Activated T-cell treated with anti-CD3 and anti-CD28 coated beads, Interleukin-2, amount 50 U/mL, for 72 hours (primary cell): ENCODE results near the gene RBP2. TPM values are rescaled to one million over a fixed set of nuclear protein-coding genes. Genes with fewer than 3 reads are reported as not detected.

Experiments used
- ATAC-seq, 2 donors: fragments of 150-1000 bp; cut with Tn5 transposase; replicated peaks in 1 of 2; 2 replicates each; pipeline ENCODE4 v1.10.0; 2021; ENCODE audit warnings: moderate library complexity in 2 of 2, mild to moderate bottlenecking in 1 of 2
- DNase-seq, 2 donors: peaks; one replicate each; pipeline ENCODE4 v3.0.0; 2021 to 2022; ENCODE audit warnings: mixed read lengths in 1 of 2
- H3K27ac Mint-ChIP-seq: one replicate; pipeline ENCODE4 v1.8.0; 2022; ENCODE audit warnings: mild to moderate bottlenecking, moderate library complexity, mixed read lengths
- H3K27me3 Mint-ChIP-seq: one replicate; pipeline ENCODE4 v1.8.0; 2022; ENCODE audit warnings: low read depth, mixed read lengths
- H3K36me3 Mint-ChIP-seq, 2 donors: one replicate each; pipeline ENCODE4 v1.8.0; 2022; ENCODE audit warnings: mixed read lengths in 2 of 2, mild to moderate bottlenecking in 1 of 2; ENCODE audit not compliant: insufficient read depth in 2 of 2
- H3K4me1 Mint-ChIP-seq: one replicate; pipeline ENCODE4 v1.8.0; 2022; ENCODE audit warnings: low read depth, mixed read lengths
- H3K4me3 Mint-ChIP-seq, 2 donors: one replicate each; pipeline ENCODE4 v1.8.0; 2022; ENCODE audit warnings: mild to moderate bottlenecking in 2 of 2, mixed read lengths in 2 of 2, moderate library complexity in 2 of 2
- H3K9me3 Mint-ChIP-seq, 2 donors: one replicate each; pipeline ENCODE4 v1.8.0; 2022; ENCODE audit warnings: mixed read lengths in 2 of 2
- total RNA-seq, 2 donors: library from RNA; stranded (reverse); gene quantifications; one replicate each; pipeline ENCODE4 v1.2.3, GENCODE V29; 2022

Gene RBP2
- total RNA-seq, 2 donors from 2014 or later = not detected

DNA sequence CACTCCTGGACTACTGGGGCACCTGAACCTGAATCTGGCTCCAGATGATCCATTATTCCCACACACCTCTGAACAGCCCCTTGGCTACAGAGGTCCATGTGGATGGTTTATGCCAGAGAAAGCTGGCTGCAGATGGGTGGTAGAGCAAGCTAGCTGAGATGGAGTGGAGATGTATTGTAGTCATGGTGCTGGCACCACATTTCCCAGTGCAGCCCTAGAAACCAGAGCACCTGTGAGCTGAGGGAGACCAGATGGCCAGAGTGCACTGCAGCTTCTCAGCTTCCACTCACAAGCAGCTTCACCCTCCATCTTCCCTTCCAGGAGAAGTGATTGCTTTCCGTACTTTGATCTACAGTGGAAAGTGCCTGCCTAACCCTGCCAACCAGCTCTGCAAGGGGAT lies 33.3 kb upstream of the RBP2 start:
- no peak for ATAC-seq
- Mint-ChIP-seq H3K4me3 (no peak overlapping the region), H3K27ac (no peak overlapping the region), H3K27me3 (peaks cover 5% of the 10 kb centered on the region), H3K4me1 (no peaks in the 10 kb centered on the region), H3K36me3 (no peaks in the 10 kb centered on the region), H3K9me3 (no peaks in the 10 kb centered on the region)
- DNase-seq = no peak

DNA sequence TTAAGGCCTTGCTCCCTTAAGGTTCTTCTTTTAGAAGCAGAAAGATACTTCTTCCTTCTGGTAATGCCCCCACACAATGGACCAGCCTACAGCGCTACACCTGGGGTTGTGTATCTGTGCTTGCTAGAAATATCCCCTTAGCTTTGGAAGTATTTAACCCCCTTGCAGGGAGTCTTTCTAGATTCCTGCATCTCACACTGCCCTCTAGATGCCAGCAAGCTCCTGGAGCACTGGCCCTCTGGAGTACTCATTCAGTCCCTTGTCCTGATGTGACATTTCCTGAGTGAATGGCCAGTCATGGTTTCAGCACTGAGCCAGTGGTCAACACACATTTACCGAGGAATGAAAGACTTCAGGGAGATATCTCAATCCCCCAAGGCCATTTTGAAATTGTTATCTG lies 30.4 kb upstream of the RBP2 start:
- Mint-ChIP-seq H3K36me3 (no peaks in the 10 kb centered on the region), H3K27me3 (peaks cover 5% of the 10 kb centered on the region), H3K27ac (no peak overlapping the region), H3K4me3 (no peak overlapping the region), H3K9me3 (no peaks in the 10 kb centered on the region), H3K4me1 (no peaks in the 10 kb centered on the region)
- ATAC-seq (no peak), DNase-seq (no peak)

DNA sequence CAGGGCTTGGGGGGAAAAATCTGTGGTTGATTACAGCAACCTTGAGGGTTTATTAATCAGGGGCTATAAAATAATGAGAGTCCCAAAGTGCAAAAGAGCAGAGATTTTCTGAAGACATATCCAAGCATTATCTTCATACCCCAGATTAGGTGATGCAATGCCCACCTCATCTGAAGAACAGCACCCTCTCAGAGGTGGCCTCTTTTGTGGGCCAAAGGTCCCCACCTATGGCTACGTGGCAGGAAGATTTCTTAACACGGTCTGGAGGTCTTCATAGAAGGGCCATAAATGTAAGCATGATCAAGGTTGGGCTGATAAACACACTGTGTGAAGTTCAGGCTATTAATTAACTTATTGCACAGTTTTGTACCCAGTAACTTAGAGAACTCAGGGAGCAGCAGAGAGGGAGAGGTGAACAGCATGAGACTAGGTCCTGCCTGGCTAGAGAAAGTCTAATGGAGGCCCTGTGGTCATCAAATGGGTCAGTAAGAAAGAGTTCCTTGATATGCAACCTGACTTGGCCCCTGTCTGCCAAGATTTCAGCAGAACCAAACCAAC lies 29.6 kb upstream of the RBP2 start:
- no peak for ATAC-seq
- no peaks in the 10 kb centered on the region for H3K4me1 Mint-ChIP-seq
- no peaks in the 10 kb centered on the region for H3K9me3 Mint-ChIP-seq
- no peaks in the 10 kb centered on the region for H3K36me3 Mint-ChIP-seq
- H3K4me3 Mint-ChIP-seq = no peak overlapping the region
- no peak for DNase-seq
- H3K27me3 Mint-ChIP-seq = peaks cover 5% of the 10 kb centered on the region
- no peak overlapping the region for H3K27ac Mint-ChIP-seq

DNA sequence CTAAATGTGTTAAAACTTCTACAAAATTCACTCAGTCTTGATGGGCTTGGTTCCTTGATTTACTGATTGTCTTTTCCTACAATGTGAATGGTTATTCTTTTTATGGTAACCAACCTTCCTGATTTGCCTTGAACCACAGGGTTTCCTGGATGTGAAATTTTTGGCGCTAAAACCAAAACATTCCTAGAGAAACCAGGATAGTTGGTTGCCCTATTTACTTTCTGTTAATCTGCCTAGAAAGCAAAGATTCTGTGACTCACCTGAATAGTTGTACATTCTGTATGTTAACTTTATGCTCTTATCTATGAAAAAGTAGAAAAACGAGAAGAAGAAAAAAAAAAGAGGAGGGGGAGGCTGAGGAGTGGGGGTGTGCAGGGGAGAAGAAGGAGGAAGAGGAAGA lies 23.2 kb upstream of the RBP2 start:
- ATAC-seq (no peak), DNase-seq (no peak)
- Mint-ChIP-seq H3K36me3 (peaks cover 0 to 10% of the 10 kb centered on the region in 2 donors), H3K9me3 (peaks cover 3 to 4% of the 10 kb centered on the region in 2 donors), H3K4me1 (no peaks in the 10 kb centered on the region), H3K27ac (no peak overlapping the region), H3K4me3 (no peak overlapping the region), H3K27me3 (no peaks in the 10 kb centered on the region)

DNA sequence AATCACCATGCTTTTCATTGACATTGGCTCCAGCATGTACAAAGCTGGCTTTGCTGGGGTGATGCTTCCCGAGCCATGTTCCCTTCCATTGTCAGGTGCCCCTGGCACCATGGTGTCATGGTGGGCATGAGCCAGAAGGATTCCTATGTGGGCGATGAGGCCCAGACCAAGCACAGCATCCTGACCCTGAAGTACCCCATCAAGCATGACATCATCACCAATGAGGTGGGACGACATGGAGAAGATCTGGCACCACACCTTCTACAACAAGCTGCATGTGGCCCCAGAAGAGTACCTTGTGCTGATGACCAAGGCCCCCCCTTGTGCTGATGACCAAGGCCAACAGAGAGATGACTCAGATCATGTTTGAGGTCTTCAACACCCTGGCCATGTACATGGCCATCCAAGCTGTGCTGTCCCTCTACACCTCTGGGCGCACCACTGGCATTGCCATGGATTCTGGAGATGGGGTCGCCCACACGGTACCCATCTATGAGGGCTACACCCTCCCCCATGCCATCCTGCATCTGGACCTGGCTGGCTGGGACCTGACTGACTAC lies 17.6 kb upstream of the RBP2 start:
- Mint-ChIP-seq H3K4me3 (no peak overlapping the region), H3K27me3 (no peaks in the 10 kb centered on the region), H3K27ac (no peak overlapping the region), H3K9me3 (peaks cover 7 to 17% of the 10 kb centered on the region in 2 donors), H3K4me1 (no peaks in the 10 kb centered on the region), H3K36me3 (peaks cover 5 to 18% of the 10 kb centered on the region in 2 donors)
- no peak for DNase-seq
- no peak for ATAC-seq

DNA sequence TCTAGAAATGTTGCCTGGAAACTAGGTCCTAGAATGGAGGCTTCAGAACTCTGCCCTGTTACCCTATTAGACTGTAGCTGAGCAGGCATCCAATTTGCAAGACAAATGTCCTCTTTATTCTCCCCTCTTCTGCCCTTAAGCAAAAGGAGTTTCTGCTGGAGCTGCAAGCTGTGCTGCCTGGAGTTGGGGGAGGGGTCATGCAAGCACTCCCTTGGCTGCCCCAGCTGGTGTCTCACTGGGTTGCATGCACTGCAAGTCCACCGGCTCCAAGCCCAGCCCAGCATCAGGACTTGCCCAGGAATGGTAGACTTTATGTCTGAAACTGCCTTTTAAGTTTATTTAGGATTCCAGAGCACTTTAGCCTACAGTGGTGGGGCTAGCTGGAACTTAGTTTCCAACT lies 15.7 kb upstream of the RBP2 start:
- ATAC-seq (no peak), DNase-seq (no peak)
- Mint-ChIP-seq H3K27ac (no peak overlapping the region), H3K27me3 (no peaks in the 10 kb centered on the region), H3K9me3 (peaks cover 9 to 19% of the 10 kb centered on the region in 2 donors), H3K4me1 (no peaks in the 10 kb centered on the region), H3K4me3 (no peak overlapping the region), H3K36me3 (peaks cover 10 to 13% of the 10 kb centered on the region in 2 donors)

DNA sequence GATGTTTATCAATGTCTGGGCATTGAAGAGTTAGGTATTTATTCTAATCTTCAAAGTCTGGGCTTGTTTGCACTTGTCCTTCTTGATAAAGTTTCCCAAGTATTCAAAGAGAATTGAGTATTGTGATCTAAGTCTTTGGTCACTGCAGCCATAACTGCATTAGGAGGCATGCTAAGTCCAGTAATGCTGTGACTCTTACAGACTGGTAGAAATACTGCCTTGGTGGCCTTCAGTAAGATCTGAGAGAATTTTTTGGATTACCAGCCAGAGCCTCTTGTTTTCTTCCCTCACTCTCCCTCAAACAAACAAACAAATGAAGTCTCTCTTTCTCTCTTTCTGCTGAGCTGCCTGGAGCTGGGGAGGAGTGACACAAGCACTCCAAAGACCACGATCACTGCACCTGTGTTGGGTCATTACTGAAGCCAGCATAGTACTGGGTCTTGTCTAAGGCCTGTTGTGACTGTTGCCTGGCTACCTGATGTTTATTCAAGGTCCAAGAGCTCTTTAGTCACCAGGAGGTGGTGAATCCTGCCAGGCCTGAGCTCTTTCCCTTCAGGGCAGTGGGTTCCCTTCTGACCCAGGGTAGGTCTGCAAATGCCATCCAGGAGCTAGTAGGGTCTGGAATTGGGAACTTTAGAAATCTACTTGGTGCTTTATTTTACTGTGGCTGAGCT lies 14.8 kb upstream of the RBP2 start:
- no peaks in the 10 kb centered on the region for H3K27me3 Mint-ChIP-seq
- ATAC-seq = no peak
- no peak overlapping the region for H3K4me3 Mint-ChIP-seq

DNA sequence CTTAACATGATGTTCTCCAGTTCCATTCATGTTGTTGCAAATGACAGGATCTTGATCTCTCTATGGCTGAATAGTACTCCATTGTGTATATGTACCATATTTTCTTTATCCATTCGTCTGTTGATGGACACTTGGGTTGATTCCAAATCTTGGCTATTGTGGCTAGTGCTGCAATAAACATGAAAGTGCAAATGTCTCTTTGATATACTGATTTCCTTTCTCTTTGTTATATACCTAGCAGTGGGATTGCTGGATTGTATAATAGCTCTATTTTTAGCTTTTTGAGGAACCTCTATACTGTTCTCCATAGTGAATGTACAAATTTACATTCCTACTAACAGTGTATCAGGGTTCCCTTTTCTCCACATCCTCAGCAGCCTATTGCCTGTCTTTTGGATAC lies 5.9 kb upstream of the RBP2 start:
- no peaks in the 10 kb centered on the region for H3K27me3 Mint-ChIP-seq
- no peak overlapping the region for H3K27ac Mint-ChIP-seq
- DNase-seq (no peak), ATAC-seq (no peak)
- no peak overlapping the region for H3K4me3 Mint-ChIP-seq
- no peaks in the 10 kb centered on the region for H3K4me1 Mint-ChIP-seq
- H3K9me3 Mint-ChIP-seq = no peaks in the 10 kb centered on the region
- no peaks in the 10 kb centered on the region for H3K36me3 Mint-ChIP-seq

More for the DNA sequence above, 14.8 kb upstream of the RBP2 start:
- Mint-ChIP-seq H3K9me3 (peaks cover 6 to 17% of the 10 kb centered on the region in 2 donors), H3K4me1 (no peaks in the 10 kb centered on the region), H3K27ac (no peak overlapping the region), H3K36me3 (peaks cover 10% of the 10 kb centered on the region in 2 donors)
- no peak for DNase-seq

DNA sequence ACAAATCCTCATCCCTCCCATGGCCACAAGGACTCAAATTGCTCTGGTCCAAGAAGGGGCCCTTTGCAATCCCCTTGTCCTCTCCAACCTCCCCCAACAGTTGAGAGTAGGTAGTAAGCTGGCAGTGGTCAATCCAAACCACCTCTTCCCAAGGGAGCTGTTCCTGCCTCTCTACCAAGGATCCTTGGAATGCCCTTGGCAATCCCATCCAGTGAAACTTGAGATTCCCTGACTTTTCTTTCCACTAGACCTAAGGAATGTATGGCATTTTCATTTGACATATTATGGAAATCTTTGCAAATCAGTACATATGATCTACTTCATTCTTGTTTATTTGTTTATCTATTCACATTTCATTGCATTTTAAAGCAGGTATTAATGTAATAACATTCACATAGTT lies 4.8 kb upstream of the RBP2 start:
- Mint-ChIP-seq H3K4me3 (no peak overlapping the region), H3K27me3 (no peaks in the 10 kb centered on the region), H3K4me1 (no peaks in the 10 kb centered on the region), H3K9me3 (no peaks in the 10 kb centered on the region), H3K36me3 (no peaks in the 10 kb centered on the region), H3K27ac (no peak overlapping the region)
- DNase-seq (no peak), ATAC-seq (no peak)

DNA sequence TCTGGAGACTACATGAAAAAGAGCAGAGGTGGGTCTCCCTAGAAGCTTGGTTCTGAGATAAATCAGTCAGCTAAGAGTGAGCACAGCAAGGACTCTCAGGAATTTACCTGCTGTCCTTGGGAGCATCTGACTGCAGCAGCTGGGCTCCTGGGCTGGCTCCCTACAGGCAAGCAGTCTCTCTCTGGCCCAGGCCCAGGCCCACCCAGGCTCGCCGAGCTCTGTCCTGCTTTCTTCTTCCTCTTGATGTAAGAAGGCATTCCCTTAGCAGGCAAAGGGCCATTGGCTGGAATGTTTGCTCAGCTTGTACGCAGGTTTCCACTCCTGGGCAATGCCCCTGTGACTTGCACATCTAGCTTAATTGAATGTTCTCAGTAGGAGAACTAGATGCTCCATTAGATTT lies 4.3 kb upstream of the RBP2 start:
- Mint-ChIP-seq H3K4me3 (no peak overlapping the region), H3K36me3 (no peaks in the 10 kb centered on the region), H3K4me1 (no peaks in the 10 kb centered on the region), H3K27me3 (no peaks in the 10 kb centered on the region), H3K27ac (no peak overlapping the region), H3K9me3 (no peaks in the 10 kb centered on the region)
- ATAC-seq (no peak), DNase-seq (no peak)

DNA sequence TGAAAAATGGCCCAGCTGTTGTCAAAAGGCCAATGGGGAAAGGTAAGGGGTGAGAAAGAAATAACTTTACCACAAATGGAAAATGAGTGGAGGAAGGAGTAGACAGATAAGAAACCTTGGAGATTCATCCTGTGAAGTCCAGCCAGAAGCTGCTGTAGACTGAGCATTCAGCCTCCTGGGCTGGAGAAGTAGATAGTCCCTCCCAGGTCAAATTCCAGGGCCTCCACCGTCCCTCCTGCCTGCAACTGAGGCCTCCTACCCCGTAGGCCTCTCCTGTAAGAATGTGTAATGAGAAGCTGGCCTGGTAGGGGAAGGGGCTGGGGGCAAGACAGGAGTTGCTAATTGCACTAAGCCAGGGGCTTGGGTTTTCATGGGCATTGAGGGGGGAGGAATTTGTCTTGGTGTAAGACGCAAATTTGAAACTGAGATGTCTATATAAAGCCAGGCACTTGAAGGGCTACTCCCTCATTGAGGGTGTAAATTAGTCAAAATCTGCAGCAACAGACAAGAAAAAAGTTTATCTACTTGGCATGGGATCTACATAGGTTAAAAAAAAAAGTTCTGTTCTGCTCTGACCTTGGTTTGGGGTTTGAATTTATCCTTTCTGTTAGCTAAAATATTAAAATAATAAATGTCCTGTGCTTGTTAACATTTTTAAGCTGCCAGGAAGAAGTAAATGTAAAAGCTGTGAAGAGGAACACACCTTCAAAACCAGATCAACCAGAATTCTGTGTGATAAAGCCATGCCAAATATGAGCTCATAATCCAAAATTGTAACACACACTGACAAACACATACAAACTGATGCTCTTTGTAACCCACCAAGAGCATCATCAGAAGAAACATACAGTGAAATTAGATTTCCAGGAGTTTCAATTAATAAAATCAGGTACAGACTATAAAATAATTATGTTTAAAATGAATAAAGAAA lies 1.7 kb upstream of the RBP2 start:
- Mint-ChIP-seq H3K27me3 (no peaks in the 10 kb centered on the region), H3K9me3 (no peaks in the 10 kb centered on the region), H3K36me3 (no peaks in the 10 kb centered on the region), H3K27ac (no peak overlapping the region), H3K4me1 (no peaks in the 10 kb centered on the region), H3K4me3 (no peak overlapping the region)
- ATAC-seq (no peak), DNase-seq (no peak)

DNA sequence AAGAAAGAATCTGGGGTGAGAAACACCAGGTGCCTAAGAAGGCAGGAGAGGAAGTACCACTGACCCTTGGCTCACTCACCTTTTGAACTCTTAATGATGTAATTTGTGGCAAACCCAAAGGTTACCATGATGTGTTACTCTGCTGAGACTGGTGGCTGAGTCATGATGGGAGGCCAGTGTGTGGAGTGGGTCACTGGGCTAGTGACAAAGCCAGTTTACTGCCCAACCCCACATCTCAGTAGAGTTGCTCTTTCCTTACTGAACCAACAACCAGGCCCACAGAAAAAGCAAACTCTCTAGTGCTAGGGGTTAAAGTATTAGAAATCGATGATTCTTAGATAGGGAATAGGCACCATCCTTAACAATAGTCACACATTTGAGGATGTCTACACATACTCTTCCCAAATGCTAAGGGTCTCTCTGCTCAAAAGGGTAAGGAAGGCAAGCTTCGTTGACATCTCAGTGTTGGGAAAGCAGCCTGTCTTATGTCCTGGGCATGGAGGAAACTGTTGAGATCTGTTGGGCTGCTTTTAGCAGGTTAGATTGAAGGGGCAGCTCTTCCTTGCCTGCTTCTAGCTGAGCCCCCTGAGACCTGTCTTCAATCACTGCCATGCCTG lies 3.1 kb downstream of the RBP2 start:
- no peaks in the 10 kb centered on the region for H3K4me1 Mint-ChIP-seq
- ATAC-seq = no peak
- H3K27me3 Mint-ChIP-seq = no peaks in the 10 kb centered on the region
- DNase-seq = no peak
- no peak overlapping the region for H3K4me3 Mint-ChIP-seq
- no peaks in the 10 kb centered on the region for H3K36me3 Mint-ChIP-seq
- no peaks in the 10 kb centered on the region for H3K9me3 Mint-ChIP-seq
- H3K27ac Mint-ChIP-seq = no peak overlapping the region
